LHCN-M2 (cell line): ENCODE measurements around the gene PIK3C2G. TPM values are rescaled to one million over a fixed set of nuclear protein-coding genes. Genes with fewer than 3 reads are reported as not detected.

Experiments used
- DNase-seq: peaks from one replicate; pipeline ENCODE4 v3.0.0-alpha.2; 2012; ENCODE audit warnings: low read depth
- total RNA-seq: library from RNA; depleted of rRNA; stranded (reverse); fragments of >200 nt; gene quantifications from 2 replicates; pipeline ENCODE4 v1.2.3, GENCODE V29; 2014

The PIK3C2G gene
- total RNA-seq, 1 experiment from 2014 or later: not detected

DNA sequence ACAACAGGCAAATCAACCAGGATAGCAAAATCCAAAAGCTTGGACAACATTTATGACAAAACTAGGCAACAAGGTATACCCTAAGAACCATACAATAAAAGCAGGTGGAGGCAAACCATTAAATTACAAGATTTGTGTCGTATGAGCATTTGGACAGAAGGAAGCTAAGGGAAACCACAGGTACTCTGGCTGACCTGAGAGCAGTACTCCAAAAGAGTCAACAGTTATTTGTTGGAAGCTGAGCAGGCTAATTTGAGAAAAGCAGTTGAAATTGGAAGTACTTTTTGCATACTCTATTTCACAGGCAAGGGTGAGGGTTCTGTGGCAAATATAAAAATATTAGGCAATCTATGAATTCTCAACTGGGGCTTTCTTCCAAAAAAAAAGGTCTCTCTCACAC is 297.9 kb downstream of the PIK3C2G start:
- no peak for DNase-seq

DNA sequence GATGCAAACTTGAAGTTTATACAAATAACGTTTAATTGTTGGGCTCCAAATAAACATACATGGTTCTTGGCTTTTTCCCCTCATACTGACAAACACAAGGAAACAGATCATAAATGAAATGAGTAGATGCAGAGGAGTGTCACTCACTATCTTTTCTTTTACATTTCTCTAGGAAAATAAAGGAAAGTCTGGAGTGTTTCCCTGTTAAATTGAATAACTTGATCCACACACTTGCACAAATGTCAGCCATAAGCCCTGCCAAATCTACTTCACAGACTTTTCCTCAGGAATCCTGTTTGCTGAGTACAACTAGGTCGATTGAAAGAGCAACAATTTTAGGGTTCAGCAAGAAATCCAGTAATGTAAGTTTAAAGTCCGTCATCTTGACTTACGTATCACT is 301.2 kb downstream of the PIK3C2G start:
- DNase-seq: no peak

GRCh38 chr12:18564306-18564705 is 303.0 kb downstream of the PIK3C2G start:
- no peak for DNase-seq

- no peak for DNase-seq
These were observed 306.5 kb downstream of the PIK3C2G start for GRCh38 chr12:18567787-18568186.

GRCh38 chr12:18570543-18570942 is 309.2 kb downstream of the PIK3C2G start:
- no peak for DNase-seq

DNA sequence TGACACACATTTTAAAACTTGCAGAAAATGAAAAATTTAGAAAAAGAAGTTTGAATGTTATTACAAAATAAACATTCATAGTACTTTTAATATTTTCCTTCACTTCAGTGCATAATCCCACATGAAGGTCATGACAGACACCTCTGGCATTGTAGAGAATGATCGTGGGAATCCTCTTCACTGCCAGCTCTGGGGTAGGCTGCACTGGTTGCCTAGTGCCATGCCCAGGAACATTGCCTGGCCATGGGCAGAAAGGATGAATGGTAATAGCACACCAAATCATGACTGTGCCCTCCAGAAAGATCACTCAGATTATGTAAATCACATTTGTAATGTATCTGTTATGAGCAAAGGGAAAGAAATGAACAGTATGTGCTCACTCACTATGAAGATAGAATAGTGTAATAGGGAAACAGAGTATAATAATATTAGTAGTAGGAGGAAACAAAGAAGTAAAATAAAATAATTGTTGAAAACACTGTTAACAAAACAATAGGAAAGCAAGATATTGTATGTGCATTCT is 314.8 kb downstream of the PIK3C2G start:
- peak; percentile 20 for DNase-seq

- no peak for DNase-seq
These were observed 315.3 kb downstream of the PIK3C2G start for GRCh38 chr12:18576648-18577047.

- DNase-seq: peak; percentile 8
These were observed 316.9 kb downstream of the PIK3C2G start for GRCh38 chr12:18578191-18578590.

GRCh38 chr12:18580291-18580690 is 319.0 kb downstream of the PIK3C2G start:
- DNase-seq: no peak

GRCh38 chr12:18580706-18581105 is 319.4 kb downstream of the PIK3C2G start:
- no peak for DNase-seq

GRCh38 chr12:18581232-18581962 is 320.1 kb downstream of the PIK3C2G start:
- DNase-seq: no peak

DNA sequence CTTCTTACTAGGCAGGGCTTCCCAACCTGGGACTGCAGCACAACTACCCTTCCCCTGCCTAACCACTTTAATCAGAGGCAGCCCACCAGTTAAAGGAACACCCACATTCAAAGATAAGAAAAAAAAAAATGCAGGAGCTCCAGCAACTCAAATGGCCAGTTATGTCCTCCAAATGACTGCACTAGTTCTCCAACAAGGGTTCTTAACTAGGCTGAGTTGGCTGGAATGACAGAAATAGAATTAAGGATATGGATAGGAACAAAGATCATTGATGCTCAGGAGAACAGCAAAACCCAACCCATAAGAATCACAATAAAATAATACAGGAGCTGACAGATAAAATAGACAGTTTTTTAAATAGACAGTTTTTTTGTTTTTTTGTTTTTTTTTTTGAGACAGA is 322.3 kb downstream of the PIK3C2G start:
- DNase-seq: no peak

DNA sequence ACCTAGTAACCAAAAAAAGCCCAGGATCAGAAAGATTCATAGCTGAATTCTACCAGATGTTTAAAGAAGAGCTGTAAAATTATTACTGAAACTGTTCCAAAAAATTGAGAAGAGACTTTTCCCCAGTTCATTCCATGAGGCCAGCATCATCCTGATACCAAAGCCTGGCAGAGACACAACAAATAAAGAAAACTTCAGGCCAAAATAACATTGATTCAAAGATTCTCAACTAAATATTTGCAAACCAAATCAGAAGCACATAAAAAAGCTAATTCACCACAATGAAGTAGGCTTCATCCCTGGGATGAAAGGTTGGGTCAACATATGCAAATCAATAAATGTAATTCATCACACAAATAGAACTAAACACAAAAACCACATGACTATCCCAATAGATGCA is 325.3 kb downstream of the PIK3C2G start:
- DNase-seq: no peak

DNA sequence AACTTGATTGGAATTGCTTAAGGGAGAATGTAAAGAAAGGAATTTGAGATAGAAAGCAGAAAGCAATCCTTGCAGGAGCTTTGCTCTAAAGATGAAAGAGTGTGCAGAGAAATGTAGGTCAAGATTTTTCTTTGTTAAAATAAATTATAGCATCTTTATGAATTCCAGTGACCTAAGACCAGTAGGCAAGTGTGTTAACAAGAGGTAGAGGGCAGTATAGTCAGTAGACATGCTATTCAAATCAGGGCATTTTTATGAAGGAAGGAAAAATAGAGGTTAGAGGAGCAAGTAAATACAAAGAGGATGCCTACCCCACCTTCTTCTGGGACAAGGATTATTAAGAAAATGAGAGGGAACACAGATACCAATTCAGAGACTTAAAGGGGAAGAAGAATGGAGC is 328.0 kb downstream of the PIK3C2G start:
- no peak for DNase-seq

GRCh38 chr12:18591473-18591872 is 330.2 kb downstream of the PIK3C2G start:
- DNase-seq: no peak

DNA sequence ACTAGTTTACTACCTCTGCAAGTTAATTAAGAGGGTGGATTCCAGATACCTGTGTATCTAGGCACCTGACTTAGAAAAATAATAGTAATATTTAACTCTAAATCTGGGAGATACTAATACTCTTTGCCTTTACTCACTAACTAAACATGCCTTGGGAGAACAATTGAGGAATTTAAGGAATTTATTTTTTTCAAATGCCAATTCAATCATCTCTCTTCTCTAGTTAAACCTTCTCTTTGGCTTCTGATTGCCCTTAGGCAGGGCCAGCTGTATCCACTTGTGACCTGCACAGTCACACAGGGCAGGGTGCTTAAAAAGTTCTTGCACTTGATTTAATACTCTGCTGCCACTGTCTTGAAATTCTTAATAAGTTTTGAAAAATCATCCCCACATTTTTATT is 334.1 kb downstream of the PIK3C2G start:
- DNase-seq: no peak

DNA sequence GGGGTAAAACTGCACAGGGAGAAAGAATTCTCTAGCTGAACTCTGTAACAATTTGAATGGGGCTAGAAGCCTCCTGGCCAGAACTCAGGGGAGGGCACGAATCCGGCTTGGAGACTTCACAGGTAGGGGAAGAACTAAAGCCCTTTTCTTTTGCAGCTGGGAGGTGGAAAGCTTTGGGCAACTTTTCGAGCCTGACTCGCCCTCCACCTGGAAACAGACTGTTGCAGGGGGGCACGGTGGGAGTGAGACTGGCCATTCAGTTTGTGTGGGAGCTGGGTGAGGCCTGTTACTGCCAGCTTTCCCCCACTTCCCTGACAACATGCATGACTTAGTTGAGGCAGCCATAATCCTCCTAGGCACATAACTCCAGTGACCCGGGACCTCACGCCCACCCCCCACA is 340.6 kb downstream of the PIK3C2G start:
- DNase-seq: no peak

DNA sequence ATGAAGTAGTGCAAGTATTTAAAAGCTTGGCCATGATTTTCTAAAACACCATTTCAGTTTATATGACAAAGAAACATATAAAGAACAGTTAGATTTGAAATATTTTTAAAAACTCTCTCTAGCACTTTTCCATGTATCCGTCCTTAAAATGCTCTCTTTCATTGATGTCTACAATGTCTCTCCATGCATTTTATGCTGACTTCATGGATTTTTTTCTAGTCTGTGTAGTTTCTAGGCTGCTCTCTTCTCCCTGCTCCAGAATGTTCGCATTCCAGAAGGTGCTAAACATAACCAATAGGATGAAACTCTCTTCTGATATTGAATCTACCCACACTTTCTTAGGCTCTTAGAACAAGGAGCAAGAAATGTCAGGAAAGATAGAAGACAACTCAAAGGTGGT is 351.7 kb downstream of the PIK3C2G start:
- no peak for DNase-seq

- DNase-seq: no peak
These were observed 359.7 kb downstream of the PIK3C2G start for GRCh38 chr12:18620986-18621385.

DNA sequence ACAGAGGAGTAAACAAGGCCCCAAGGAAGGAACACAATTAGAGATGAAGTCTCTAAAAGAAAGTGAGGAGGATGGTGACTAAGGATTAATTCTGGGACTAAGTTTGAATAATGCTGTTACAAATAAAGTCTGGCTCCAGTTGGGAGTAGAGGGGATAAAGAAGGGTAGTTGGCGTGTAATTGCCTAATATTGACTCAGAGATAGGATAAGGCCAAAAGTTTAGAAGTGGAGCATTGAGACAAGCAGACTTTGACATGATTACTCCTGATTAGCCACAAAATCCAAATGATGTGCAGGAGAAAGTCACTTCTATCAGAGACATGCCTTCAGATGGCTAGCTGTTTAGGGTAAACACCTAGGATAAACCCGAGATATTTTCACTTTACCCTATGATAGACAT is 368.1 kb downstream of the PIK3C2G start:
- no peak for DNase-seq

- DNase-seq: peak; percentile 21
These were observed 368.6 kb downstream of the PIK3C2G start for GRCh38 chr12:18629916-18630315.

DNA sequence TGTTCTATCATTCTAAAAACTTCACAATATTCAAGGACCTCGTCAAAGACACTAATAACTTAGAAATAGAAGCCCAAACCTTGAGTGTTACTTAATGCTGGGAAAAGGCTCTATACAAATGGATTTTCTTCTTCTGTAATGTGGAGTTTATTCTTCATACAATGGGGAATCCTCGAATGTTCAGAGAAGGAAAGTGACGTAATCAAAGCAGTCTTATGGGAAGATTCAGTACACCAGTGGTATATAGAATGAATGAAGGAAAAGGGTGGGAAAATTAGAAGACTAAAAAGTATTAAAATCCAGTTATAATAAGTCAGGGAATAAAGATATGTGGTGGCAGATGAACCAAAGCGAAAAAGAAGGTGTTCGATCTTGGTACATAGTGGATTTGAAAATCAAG is 370.0 kb downstream of the PIK3C2G start:
- DNase-seq: no peak

DNA sequence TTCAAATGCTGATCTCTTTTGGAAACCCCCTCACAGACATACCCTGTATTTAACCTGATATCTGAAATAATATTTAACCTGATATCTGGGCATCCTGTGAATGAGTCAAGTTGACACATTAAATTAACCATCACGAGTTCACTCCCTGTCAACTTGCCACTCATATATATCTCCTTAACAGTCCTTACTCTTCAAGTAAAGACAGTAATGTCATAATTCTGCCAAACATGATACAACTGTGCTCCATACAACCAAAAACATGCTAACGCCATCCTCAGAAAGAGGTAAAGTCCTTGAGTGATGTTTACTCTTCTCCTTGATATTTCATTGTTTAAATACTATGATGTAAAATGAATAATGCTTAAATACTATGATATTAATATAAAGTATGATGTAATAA is 371.5 kb downstream of the PIK3C2G start:
- DNase-seq: no peak

DNA sequence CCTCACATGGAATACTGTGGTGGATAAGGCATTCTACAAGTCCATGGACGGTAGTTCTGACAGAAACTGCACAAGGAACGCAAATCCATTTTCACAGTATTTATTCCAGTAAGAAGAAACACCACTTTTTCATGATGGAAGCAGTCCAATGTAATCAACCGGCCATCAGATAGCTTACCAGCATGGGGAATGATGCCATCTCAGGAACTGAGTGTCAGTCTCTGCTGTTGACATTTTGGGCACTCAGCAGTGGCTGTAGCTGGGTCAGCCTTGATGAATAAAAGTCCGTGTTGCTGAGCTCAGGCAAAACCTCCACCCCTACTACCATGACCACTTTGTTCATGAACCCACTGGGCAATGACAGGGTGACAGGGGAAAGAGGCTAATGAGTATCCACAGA is 373.1 kb downstream of the PIK3C2G start:
- DNase-seq: no peak
